Measurements from ENCODE around the gene COL26A1. TPM values are rescaled to one million over a fixed set of nuclear protein-coding genes. Genes with fewer than 3 reads are reported as not detected.

The COL26A1 gene
- total RNA-seq, 1 donor from 2014 or later = 155 TPM

DNA sequence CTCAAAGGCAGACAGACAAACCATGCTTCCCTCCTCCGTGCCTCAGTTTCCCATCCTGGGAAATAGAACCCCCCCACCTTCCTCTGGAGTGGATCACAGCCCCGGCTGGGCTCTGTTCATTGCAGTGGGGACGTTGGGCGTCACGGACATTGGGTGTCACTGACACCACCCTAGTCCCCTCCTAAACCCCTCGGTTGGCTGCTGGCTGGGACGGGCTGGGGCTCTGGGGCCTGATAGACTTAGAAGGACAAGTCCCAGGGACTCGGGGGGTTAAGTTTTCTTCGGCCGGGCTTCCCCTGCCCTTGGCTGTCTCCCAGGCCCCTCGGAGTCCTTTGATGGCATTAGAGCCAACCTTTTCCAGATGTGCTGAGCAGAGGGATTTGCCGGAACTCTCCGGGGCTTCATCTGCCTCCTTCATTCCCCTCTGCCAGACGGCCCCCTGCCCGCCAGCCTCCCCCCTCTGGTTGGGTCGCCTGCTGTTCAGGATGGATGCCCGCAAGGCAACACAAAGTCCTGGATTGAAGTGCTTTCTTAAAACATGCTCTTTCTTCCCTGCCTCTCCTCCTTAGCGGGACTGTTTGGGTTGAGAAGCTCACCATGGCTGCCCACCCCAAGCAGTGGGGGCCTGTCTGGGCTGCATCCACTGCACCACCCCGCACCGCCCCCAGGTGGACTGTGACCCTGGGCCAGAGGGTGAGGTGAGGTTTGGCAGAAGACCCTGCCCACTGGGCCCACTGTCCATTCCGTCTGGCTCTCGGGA, 73.0 kb downstream of the COL26A1 start:
- TF ChIP-seq, protein P1, sequence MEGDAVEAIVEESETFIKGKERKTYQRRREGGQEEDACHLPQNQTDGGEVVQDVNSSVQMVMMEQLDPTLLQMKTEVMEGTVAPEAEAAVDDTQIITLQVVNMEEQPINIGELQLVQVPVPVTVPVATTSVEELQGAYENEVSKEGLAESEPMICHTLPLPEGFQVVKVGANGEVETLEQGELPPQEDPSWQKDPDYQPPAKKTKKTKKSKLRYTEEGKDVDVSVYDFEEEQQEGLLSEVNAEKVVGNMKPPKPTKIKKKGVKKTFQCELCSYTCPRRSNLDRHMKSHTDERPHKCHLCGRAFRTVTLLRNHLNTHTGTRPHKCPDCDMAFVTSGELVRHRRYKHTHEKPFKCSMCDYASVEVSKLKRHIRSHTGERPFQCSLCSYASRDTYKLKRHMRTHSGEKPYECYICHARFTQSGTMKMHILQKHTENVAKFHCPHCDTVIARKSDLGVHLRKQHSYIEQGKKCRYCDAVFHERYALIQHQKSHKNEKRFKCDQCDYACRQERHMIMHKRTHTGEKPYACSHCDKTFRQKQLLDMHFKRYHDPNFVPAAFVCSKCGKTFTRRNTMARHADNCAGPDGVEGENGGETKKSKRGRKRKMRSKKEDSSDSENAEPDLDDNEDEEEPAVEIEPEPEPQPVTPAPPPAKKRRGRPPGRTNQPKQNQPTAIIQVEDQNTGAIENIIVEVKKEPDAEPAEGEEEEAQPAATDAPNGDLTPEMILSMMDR (IDR thresholded peaks at IDR 0.05) = peak; percentile 17
- Mint-ChIP-seq H3K4me3 (ENCODE audit: unreplicated experiment) (no peak overlapping the region), H3K27me3 (ENCODE audit: low read depth) (no peaks in the 10 kb centered on the region), H3K36me3 (ENCODE audit: low read depth) (peaks cover 6% of the 10 kb centered on the region), H3K4me1 (ENCODE audit: low read depth) (peaks cover 20% of the 10 kb centered on the region), H3K9me3 (ENCODE audit: low read depth) (no peaks in the 10 kb centered on the region), H3K27ac (ENCODE audit: unreplicated experiment) (no peak overlapping the region)
- no peak for DNase-seq (ENCODE audit: low spot score)

DNA sequence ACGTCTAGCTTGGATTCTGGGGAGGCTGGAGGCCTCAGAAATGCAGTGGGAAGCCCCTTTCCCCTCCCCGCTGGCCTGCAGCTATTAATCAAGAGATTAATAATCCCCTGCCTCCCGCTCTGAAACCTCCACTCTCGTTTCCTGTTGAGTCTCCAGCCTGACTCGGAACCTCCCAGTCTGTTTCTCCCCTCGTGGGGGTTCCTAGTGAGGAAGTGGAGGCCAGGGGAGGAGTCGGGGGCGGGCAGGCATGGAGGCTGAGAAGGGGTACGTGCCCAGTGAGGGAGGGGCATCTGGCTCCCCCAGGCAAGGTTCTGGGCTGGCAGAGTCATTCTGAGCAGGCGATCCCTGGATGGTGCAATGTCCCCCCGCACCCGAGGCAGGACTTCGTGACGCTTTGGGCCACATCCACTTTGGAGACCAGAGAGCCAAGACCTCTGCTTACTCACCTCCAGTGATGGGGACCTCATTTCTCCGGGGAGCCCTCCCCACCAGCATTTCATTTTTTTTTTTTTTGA, 73.6 kb downstream of the COL26A1 start:
- Mint-ChIP-seq H3K27me3 (ENCODE audit: low read depth) (no peaks in the 10 kb centered on the region), H3K4me3 (ENCODE audit: unreplicated experiment) (no peak overlapping the region), H3K36me3 (ENCODE audit: low read depth) (peaks cover 6% of the 10 kb centered on the region), H3K9me3 (ENCODE audit: low read depth) (no peaks in the 10 kb centered on the region), H3K27ac (ENCODE audit: unreplicated experiment) (no peak overlapping the region), H3K4me1 (ENCODE audit: low read depth) (peaks cover 20% of the 10 kb centered on the region)
- no peak for DNase-seq (ENCODE audit: low spot score)
- TF ChIP-seq, protein P1 (IDR thresholded peaks at IDR 0.05) = no peak

DNA sequence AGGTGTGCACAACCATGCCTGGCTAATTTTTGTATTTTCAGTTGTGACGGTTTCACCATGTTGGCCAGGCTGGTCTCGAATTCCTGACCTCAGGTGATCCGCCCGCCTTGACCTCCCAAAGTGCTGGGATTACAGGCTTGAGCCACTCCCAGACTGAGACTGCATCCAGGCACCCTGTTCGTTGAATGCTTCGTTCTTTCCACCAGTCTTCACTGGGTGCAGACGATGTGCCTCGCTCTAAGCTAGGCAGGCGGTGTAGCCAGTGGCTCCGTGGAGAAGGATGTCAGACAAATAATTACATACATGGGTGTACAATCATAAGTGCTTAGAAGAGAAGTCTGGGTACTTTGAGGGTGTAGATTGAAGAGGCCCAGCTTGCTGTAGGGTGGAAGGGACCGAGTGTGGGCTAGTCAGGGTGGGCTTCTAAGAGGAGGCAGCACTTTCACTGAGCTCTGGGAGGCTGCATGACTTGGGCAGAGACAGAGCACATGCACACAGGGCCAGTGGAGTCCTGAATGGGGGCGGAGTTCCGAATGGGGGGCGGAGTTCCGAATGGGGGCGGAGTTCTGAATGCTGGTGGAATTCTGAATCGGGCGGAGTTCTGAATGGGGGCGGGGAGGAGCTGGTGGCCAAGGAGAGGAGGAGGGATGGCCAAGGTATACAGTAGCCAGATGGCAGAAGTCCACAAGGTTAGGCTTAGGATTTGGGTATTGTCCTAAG, 74.3 kb downstream of the COL26A1 start:
- TF ChIP-seq, protein P1 (IDR thresholded peaks at IDR 0.05) = no peak
- H3K9me3 Mint-ChIP-seq (ENCODE audit: low read depth) = no peaks in the 10 kb centered on the region
- no peaks in the 10 kb centered on the region for H3K27me3 Mint-ChIP-seq (ENCODE audit: low read depth)
- no peak overlapping the region for H3K27ac Mint-ChIP-seq (ENCODE audit: unreplicated experiment)
- H3K4me1 Mint-ChIP-seq (ENCODE audit: low read depth) = peaks cover 26% of the 10 kb centered on the region
- peaks cover 6% of the 10 kb centered on the region for H3K36me3 Mint-ChIP-seq (ENCODE audit: low read depth)
- no peak for DNase-seq (ENCODE audit: low spot score)
- H3K4me3 Mint-ChIP-seq (ENCODE audit: unreplicated experiment) = no peak overlapping the region

DNA sequence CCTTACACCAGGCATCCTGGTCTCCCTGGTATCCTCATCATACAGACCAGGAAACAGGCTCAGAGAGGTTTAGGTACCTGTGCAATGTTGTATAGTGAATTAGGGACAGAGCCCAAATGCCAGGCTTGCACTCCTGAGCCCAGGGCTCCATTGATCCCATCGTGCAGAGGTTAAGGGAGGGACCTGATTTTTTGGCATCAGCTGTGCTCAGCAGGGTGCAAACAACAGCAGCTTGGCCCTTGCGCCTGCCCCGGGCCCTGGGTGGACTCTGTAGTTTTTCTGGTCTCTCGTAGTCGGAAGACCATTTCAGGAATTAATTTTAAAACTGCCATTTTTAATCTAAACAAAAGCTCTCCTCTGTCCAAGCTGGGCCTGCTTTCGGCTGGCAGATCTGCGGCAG, 79.2 kb downstream of the COL26A1 start:
- TF ChIP-seq, protein P1 (IDR thresholded peaks at IDR 0.05) = no peak
- DNase-seq (ENCODE audit: low spot score) = no peak
- H3K36me3 Mint-ChIP-seq (ENCODE audit: low read depth) = no peaks in the 10 kb centered on the region
- no peaks in the 10 kb centered on the region for H3K9me3 Mint-ChIP-seq (ENCODE audit: low read depth)
- H3K4me1 Mint-ChIP-seq (ENCODE audit: low read depth) = peaks cover 24% of the 10 kb centered on the region
- H3K27me3 Mint-ChIP-seq (ENCODE audit: low read depth) = no peaks in the 10 kb centered on the region
- H3K4me3 Mint-ChIP-seq (ENCODE audit: unreplicated experiment) = no peak overlapping the region
- peak overlapping the region; percentile 42 for H3K27ac Mint-ChIP-seq (ENCODE audit: unreplicated experiment)

DNA sequence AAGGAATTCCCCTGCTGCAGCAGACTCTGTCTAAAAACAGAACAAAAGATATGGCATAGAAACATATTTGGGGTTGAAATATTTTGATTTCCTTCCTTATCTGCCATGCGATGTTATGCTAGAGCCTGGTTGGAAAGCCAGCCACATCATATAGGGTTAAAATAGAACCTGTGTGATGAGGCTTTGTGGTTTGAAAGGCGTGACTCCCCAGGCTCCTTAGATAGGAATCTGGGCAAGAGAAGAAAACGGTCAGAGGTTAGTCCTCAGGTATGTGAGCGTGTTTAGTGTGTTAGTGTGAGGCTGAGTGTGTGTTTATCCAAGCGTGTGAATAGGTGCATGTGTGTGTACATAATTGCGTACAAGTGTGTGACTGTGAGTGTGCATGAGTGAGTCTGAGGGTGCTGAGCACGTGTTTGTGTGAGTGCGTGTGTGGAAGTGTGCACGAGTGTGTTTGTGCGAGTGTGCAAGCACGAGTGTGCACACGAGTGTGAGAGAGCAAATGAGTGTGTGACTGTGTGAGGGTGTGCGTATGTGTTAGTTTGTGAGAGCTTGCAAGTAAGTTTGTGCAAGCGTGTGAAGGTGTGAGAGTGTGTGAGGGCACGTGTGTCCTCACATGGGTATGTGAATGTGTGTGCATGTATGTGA, 79.9 kb downstream of the COL26A1 start:
- H3K9me3 Mint-ChIP-seq (ENCODE audit: low read depth) = no peaks in the 10 kb centered on the region
- DNase-seq (ENCODE audit: low spot score) = no peak
- H3K27ac Mint-ChIP-seq (ENCODE audit: unreplicated experiment) = peak overlapping the region; percentile 5
- peaks cover 22% of the 10 kb centered on the region for H3K4me1 Mint-ChIP-seq (ENCODE audit: low read depth)
- TF ChIP-seq, protein P1 (IDR thresholded peaks at IDR 0.05) = no peak
- H3K4me3 Mint-ChIP-seq (ENCODE audit: unreplicated experiment) = no peak overlapping the region
- no peaks in the 10 kb centered on the region for H3K27me3 Mint-ChIP-seq (ENCODE audit: low read depth)
- no peaks in the 10 kb centered on the region for H3K36me3 Mint-ChIP-seq (ENCODE audit: low read depth)
